GM19452 (cell line): ENCODE data around the gene LDHA.

Experiments used
- ATAC-seq: cut with Tn5 transposase; IDR thresholded peaks from one replicate; pipeline ENCODE4 v1.9.1; 2021; ENCODE audit not compliant: unreplicated experiment

Gene LDHA

GRCh38 chr11:18394275-18394927 is at the start of gene LDHA:
Gene LDHA, plus strand, starts transcription at chr11:18394563. Its CDS starts 2,280 bp downstream, at chr11:18396843.
- peak; percentile 63 for ATAC-seq

- ATAC-seq, result no peak
Measured at GRCh38 chr11:18347471-18348125, 46.8 kb upstream of the LDHA start.

- ATAC-seq, result no peak
Measured at GRCh38 chr11:18352581-18352980, 41.8 kb upstream of the LDHA start.

GRCh38 chr11:18358646-18359045 is 35.7 kb upstream of the LDHA start:
- no peak for ATAC-seq

- ATAC-seq, result no peak
Measured at GRCh38 chr11:18361154-18361553, 33.2 kb upstream of the LDHA start.

- no peak for ATAC-seq
Measured at GRCh38 chr11:18364495-18365073, 29.8 kb upstream of the LDHA start.

GRCh38 chr11:18365741-18366140 is 28.6 kb upstream of the LDHA start:
- no peak for ATAC-seq

- no peak for ATAC-seq
Measured at GRCh38 chr11:18366286-18366685, 28.1 kb upstream of the LDHA start.

- no peak for ATAC-seq
Measured at GRCh38 chr11:18367431-18367830, 26.9 kb upstream of the LDHA start.

GRCh38 chr11:18368221-18368620 is 26.1 kb upstream of the LDHA start:
- no peak for ATAC-seq

- no peak for ATAC-seq
Measured at GRCh38 chr11:18369398-18369797, 25.0 kb upstream of the LDHA start.

GRCh38 chr11:18371279-18371678 is 23.1 kb upstream of the LDHA start:
- no peak for ATAC-seq

- ATAC-seq, result no peak
Measured at GRCh38 chr11:18372201-18372600, 22.2 kb upstream of the LDHA start.

GRCh38 chr11:18374956-18375355 is 19.4 kb upstream of the LDHA start:
- ATAC-seq, result no peak

- ATAC-seq, result no peak
Measured at GRCh38 chr11:18375941-18376340, 18.4 kb upstream of the LDHA start.

GRCh38 chr11:18379201-18379600 is 15.2 kb upstream of the LDHA start:
- ATAC-seq, result no peak

- ATAC-seq, result peak; percentile 80
Measured at GRCh38 chr11:18383388-18384156, 10.8 kb upstream of the LDHA start.

- ATAC-seq, result peak; percentile 49
Measured at GRCh38 chr11:18384157-18384641, 10.2 kb upstream of the LDHA start.

GRCh38 chr11:18390088-18390487 is 4.3 kb upstream of the LDHA start:
- ATAC-seq, result no peak

GRCh38 chr11:18392434-18393321 is 1.7 kb upstream of the LDHA start:
- no peak for ATAC-seq
